Natural killer cell (primary cell): ENCODE measurements around the gene FAM78B. TPM values are rescaled to one million over a fixed set of nuclear protein-coding genes. Genes with fewer than 3 reads are reported as not detected.

ENCODE experiments used
- ATAC-seq, 3 donors: fragments of 150-1000 bp in 2 of 3; fragments of 200-7000 bp in 1 of 3; cut with Tn5 transposase; 1 replicate in 1 of 3; 2 replicates in 2 of 3; pipeline ENCODE4 v1.10.0; 2021; ENCODE audit warnings: mild to moderate bottlenecking in 2 of 3, moderate library complexity in 2 of 3
- DNase-seq, 2 donors: peaks; one replicate each; pipeline versions ENCODE4 v3.0.0 to v3.0.0-alpha.2; 2013 to 2021; ENCODE audit warnings: mixed read lengths in 1 of 2
- H3K27ac ChIP-seq: one replicate; pipeline ENCODE4 v1.5.1; 2013; ENCODE audit warnings: mild to moderate bottlenecking, low read length
- H3K27me3 ChIP-seq: one replicate; pipeline ENCODE4 v1.6.1; 2013; ENCODE audit warnings: low read length; ENCODE audit not compliant: control insufficient read depth, insufficient read depth
- H3K36me3 ChIP-seq: one replicate; pipeline ENCODE4 v1.6.1; 2013; ENCODE audit warnings: low read length; ENCODE audit not compliant: control insufficient read depth, insufficient read depth
- H3K4me1 ChIP-seq: one replicate; pipeline ENCODE4 v1.6.1; 2013; ENCODE audit warnings: low read length; ENCODE audit not compliant: control insufficient read depth, insufficient read depth
- H3K4me3 ChIP-seq: one replicate; pipeline ENCODE4 v1.5.1; 2013; ENCODE audit warnings: low read length
- H3K9me3 ChIP-seq: one replicate; pipeline ENCODE4 v1.6.1; 2013; ENCODE audit warnings: low read length; ENCODE audit not compliant: control insufficient read depth, insufficient read depth
- H3K27ac Mint-ChIP-seq, 2 donors: one replicate each; pipeline ENCODE4 v1.8.0; 2022; ENCODE audit warnings: mild to moderate bottlenecking in 2 of 2, mixed read lengths in 2 of 2, moderate library complexity in 1 of 2
- H3K27me3 Mint-ChIP-seq, 2 donors: one replicate each; pipeline ENCODE4 v1.8.0; 2022; ENCODE audit warnings: low read depth in 2 of 2, mixed read lengths in 2 of 2
- H3K36me3 Mint-ChIP-seq: one replicate; pipeline ENCODE4 v1.8.0; 2022; ENCODE audit warnings: mixed read lengths
- H3K4me1 Mint-ChIP-seq, 2 donors: one replicate each; pipeline ENCODE4 v1.8.0; 2022; ENCODE audit warnings: mixed read lengths in 2 of 2
- H3K4me3 Mint-ChIP-seq: one replicate; pipeline ENCODE4 v1.8.0; 2022; ENCODE audit warnings: mild to moderate bottlenecking, moderate library complexity, mixed read lengths
- H3K9me3 Mint-ChIP-seq, 2 donors: one replicate each; pipeline ENCODE4 v1.8.0; 2022; ENCODE audit warnings: mixed read lengths in 2 of 2
- WGBS: methylation state at CpG from one replicate; pipeline ENCODE4 v1.1.7; 2013; ENCODE audit warnings: missing lambda C conversion rate; ENCODE audit not compliant: insufficient coverage; 5-methylcytosine and 5-hydroxymethylcytosine counted together
- intact Hi-C: fragments of 100-400 bp; cut with micrococcal nuclease; formaldehyde crosslinking; loops from one replicate; pipeline ENCODE4 v1.14.2; 2022
- total RNA-seq, 4 donors: library from RNA; stranded (reverse); fragments of 120-200 nt in 1 of 4; gene quantifications; one replicate each; pipeline versions ENCODE4 v1.2.3 to v1.2.4, GENCODE V29; 2013 to 2022
- TF ChIP-seq, protein P1 (sequence below): fragments of 200-600 bp; IDR thresholded peaks from one replicate; pipeline ENCODE4 v1.8.0; 2022; ENCODE audit warnings: antibody characterized with exemption

FAM78B gene
- total RNA-seq, 3 donors from 2014 or later (not counting 1 experiment from before 2014, with no cell fraction given) = not detected

- Mint-ChIP-seq H3K4me1 (no peaks in the 10 kb centered on the region), H3K36me3 (no peaks in the 10 kb centered on the region), H3K27ac (no peak overlapping the region), H3K4me3 (no peak overlapping the region), H3K9me3 (peaks cover 0 to 5% of the 10 kb centered on the region in 2 donors), H3K27me3 (no peaks in the 10 kb centered on the region)
- intact Hi-C loops = no loop called here
- H3K4me3 ChIP-seq = no peak overlapping the region
- no peaks in the 10 kb centered on the region for H3K4me1 ChIP-seq
- no peak for DNase-seq
- no peak for ATAC-seq
- TF ChIP-seq, protein P1, sequence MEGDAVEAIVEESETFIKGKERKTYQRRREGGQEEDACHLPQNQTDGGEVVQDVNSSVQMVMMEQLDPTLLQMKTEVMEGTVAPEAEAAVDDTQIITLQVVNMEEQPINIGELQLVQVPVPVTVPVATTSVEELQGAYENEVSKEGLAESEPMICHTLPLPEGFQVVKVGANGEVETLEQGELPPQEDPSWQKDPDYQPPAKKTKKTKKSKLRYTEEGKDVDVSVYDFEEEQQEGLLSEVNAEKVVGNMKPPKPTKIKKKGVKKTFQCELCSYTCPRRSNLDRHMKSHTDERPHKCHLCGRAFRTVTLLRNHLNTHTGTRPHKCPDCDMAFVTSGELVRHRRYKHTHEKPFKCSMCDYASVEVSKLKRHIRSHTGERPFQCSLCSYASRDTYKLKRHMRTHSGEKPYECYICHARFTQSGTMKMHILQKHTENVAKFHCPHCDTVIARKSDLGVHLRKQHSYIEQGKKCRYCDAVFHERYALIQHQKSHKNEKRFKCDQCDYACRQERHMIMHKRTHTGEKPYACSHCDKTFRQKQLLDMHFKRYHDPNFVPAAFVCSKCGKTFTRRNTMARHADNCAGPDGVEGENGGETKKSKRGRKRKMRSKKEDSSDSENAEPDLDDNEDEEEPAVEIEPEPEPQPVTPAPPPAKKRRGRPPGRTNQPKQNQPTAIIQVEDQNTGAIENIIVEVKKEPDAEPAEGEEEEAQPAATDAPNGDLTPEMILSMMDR = no peak
- WGBS = no CpG with 5 or more reads among the region's 1 CpG
- no peaks in the 10 kb centered on the region for H3K36me3 ChIP-seq
- H3K9me3 ChIP-seq = no peaks in the 10 kb centered on the region
- H3K27me3 ChIP-seq = no peaks in the 10 kb centered on the region
- H3K27ac ChIP-seq = no peak overlapping the region
These were observed 30.8 kb upstream of the FAM78B start for GRCh38 chr1:166197597-166197996.

GRCh38 chr1:166197141-166197540 is 30.3 kb upstream of the FAM78B start:
- Mint-ChIP-seq H3K36me3 (no peaks in the 10 kb centered on the region), H3K27me3 (no peaks in the 10 kb centered on the region), H3K27ac (no peak overlapping the region), H3K9me3 (peaks cover 0 to 5% of the 10 kb centered on the region in 2 donors), H3K4me1 (no peaks in the 10 kb centered on the region), H3K4me3 (no peak overlapping the region)
- intact Hi-C loops = no loop called here
- no peaks in the 10 kb centered on the region for H3K9me3 ChIP-seq
- no peak overlapping the region for H3K27ac ChIP-seq
- H3K27me3 ChIP-seq = no peaks in the 10 kb centered on the region
- no peaks in the 10 kb centered on the region for H3K4me1 ChIP-seq
- WGBS = 80% methylated on average over 1 of the region's 1 CpG
- TF ChIP-seq, protein P1 = no peak
- ATAC-seq (no peak), DNase-seq (no peak)
- H3K4me3 ChIP-seq = no peak overlapping the region
- no peaks in the 10 kb centered on the region for H3K36me3 ChIP-seq

DNA sequence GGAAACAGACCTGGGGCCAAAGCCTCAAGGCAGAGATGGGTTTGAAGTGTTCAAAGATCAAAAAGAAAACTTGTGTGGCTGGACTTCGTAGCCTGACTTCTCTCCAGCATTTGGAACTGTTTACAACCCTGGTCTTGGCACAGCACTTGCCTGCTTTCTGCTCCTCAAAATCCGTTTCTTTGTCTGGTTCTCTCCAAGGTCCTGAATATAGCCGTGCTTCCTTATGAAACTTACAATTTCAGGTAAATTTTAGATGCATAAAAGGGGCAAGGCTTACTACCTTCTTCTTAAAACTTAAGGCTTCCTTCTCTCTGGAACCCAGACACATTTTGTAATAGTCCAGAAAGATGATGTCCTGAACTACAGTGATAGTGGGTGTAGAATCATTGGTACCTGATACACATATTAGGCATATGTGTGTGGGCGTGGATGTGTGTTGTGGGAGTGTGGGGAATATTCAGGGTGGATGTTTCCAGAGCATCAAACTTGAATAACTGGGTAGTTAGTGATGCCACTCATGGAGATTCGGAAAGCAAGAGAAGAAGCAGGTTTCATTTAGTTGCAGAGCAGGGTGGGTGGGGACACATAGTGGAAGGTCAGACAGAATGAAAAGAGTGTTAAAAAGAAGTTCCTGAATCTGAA is 26.4 kb upstream of the FAM78B start:
- WGBS = 65% methylated on average over 5 of the region's 5 CpGs
- no peak overlapping the region for H3K4me3 ChIP-seq
- no peaks in the 10 kb centered on the region for H3K27me3 Mint-ChIP-seq
- ATAC-seq (no peak), DNase-seq (no peak)
- H3K4me3 Mint-ChIP-seq = no peak overlapping the region
- H3K4me1 ChIP-seq = no peaks in the 10 kb centered on the region
- H3K27me3 ChIP-seq = no peaks in the 10 kb centered on the region
- H3K36me3 Mint-ChIP-seq = no peaks in the 10 kb centered on the region
- intact Hi-C loops = no loop called here
- no peaks in the 10 kb centered on the region for H3K36me3 ChIP-seq
- H3K27ac ChIP-seq = no peak overlapping the region
- H3K9me3 ChIP-seq = no peaks in the 10 kb centered on the region
- peaks cover 0 to 5% of the 10 kb centered on the region in 2 donors for H3K9me3 Mint-ChIP-seq
- H3K27ac Mint-ChIP-seq = no peak overlapping the region
- TF ChIP-seq, protein P1 = no peak
- H3K4me1 Mint-ChIP-seq = no peaks in the 10 kb centered on the region

GRCh38 chr1:166190400-166190799 is 23.6 kb upstream of the FAM78B start:
- 46% methylated on average over 4 of the region's 4 CpGs for WGBS
- no peak overlapping the region for H3K27ac Mint-ChIP-seq

More at GRCh38 chr1:166190400-166190799, 23.6 kb upstream of the FAM78B start:
- no peak overlapping the region for H3K27ac ChIP-seq
- TF ChIP-seq, protein P1 = no peak
- no peaks in the 10 kb centered on the region for H3K27me3 Mint-ChIP-seq
- H3K4me3 Mint-ChIP-seq = no peak overlapping the region
- H3K36me3 Mint-ChIP-seq = no peaks in the 10 kb centered on the region
- H3K27me3 ChIP-seq = no peaks in the 10 kb centered on the region
- DNase-seq (no peak), ATAC-seq (no peak)
- H3K36me3 ChIP-seq = no peaks in the 10 kb centered on the region
- no peaks in the 10 kb centered on the region for H3K4me1 Mint-ChIP-seq
- H3K9me3 ChIP-seq = no peaks in the 10 kb centered on the region
- intact Hi-C loops = no loop called here
- no peak overlapping the region for H3K4me3 ChIP-seq
- no peaks in the 10 kb centered on the region for H3K4me1 ChIP-seq
- H3K9me3 Mint-ChIP-seq = peaks cover 0 to 2% of the 10 kb centered on the region in 2 donors
